ENCODE data around the gene FBXW7. TPM values are rescaled to one million over a fixed set of nuclear protein-coding genes. Genes with fewer than 3 reads are reported as not detected.

Gene FBXW7
- total and polyA plus RNA-seq, 2 donors = 27.2 to 114 TPM

DNA sequence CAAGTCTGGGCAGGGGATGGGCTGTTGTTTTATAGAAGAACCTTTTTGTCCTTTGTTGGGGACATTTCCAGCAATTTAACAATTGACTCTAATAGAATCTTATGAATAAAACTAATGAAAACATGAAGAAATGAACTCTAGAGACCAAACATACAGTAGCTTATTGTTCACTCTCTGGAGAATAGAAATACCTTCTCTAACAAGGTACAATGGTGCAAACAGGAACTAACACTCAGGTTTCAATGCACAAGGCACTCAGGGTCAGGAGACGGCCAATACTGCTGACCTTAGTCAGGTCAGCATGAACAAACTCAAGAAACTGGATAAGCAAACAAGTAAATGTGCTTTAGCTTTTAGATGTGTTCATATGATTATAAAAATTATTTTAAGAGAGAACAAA is 39.6 kb upstream of the FBXW7 start:
- Histone ChIP-seq H3K4me3 (ENCODE audit: low read length in 2 of 2) (no peak overlapping the region), H3K4me1 (ENCODE audit: control insufficient read depth in 2 of 2, insufficient read depth in 2 of 2, low read length in 2 of 2) (no peaks in the 10 kb centered on the region), H3K36me3 (ENCODE audit: control insufficient read depth in 2 of 2, insufficient read depth in 2 of 2, low read length in 1 of 2) (no peaks in the 10 kb centered on the region), H3K27ac (ENCODE audit: low read depth in 1 of 2, low read length in 1 of 2) (no peak overlapping the region), H3K27me3 (ENCODE audit: control insufficient read depth in 2 of 2, insufficient read depth in 1 of 2, low read length in 1 of 2) (no peaks in the 10 kb centered on the region), H3K9me3 (ENCODE audit: control insufficient read depth in 2 of 2, insufficient read depth in 1 of 2, low read length in 1 of 2) (no peaks in the 10 kb centered on the region)
- WGBS = 97% methylated on average over 1 of the region's 1 CpG
- DNase-seq (ENCODE audit: low read depth in 6 of 9, low spot score in 9 of 9) = no peak

DNA sequence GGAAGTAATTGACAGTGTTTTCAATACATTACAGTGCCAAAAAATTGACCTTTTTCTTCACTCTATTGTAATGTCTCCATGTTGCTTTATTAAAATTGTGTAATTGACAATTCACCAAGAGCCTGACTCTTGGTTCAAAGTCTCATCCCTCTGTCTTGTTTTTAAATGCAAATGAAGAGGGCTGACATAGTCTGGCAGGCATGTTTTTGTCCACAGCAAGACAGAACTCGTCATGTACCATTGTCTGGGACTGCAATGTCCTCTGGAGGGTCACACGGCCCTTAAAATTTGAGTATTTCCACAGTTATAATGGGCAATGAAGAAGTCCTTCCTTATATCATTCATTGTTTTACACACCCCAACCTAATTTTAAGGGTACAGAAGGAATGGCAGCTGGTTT is 38.0 kb upstream of the FBXW7 start:
- Histone ChIP-seq H3K36me3 (ENCODE audit: control insufficient read depth in 2 of 2, insufficient read depth in 2 of 2, low read length in 1 of 2) (no peaks in the 10 kb centered on the region), H3K4me3 (ENCODE audit: low read length in 2 of 2) (no peak overlapping the region), H3K4me1 (ENCODE audit: control insufficient read depth in 2 of 2, insufficient read depth in 2 of 2, low read length in 2 of 2) (no peaks in the 10 kb centered on the region), H3K27me3 (ENCODE audit: control insufficient read depth in 2 of 2, insufficient read depth in 1 of 2, low read length in 1 of 2) (no peaks in the 10 kb centered on the region), H3K27ac (ENCODE audit: low read depth in 1 of 2, low read length in 1 of 2) (no peak overlapping the region), H3K9me3 (ENCODE audit: control insufficient read depth in 2 of 2, insufficient read depth in 1 of 2, low read length in 1 of 2) (no peaks in the 10 kb centered on the region)
- DNase-seq (ENCODE audit: low read depth in 6 of 9, low spot score in 9 of 9) = no peak
- 98% methylated on average over 2 of the region's 2 CpGs for WGBS

DNA sequence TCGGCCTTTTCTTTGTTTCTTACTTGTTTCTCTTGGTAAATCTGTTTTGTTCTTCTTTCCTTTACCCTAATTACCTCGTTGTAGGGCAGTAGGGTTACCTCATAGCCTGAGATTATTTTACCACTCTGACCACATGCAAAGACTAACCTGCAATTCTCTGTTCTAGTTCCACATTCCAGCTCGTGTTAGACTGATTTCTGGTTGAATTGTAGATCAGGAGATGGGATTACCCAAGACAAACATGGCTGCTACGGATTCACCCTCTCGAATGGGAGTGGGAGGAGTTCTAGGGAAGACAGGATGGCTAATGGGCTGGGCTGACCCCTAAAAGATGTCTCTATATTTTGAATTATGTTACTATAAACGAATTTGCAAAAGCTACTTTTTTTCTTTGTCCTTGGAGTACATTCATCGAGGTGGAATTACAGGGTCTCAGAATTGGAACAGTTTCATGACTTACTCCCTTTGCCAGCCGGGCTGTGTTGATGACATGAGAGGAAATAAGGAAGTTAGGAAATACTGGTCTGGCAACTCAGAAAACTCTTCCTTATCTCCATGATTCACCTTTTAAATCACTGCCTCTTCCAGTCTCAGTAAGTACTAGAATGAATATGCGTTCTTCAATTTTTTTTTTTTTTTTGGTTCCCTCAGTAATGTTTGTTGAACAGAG is 36.7 kb upstream of the FBXW7 start:
- H3K9me3 ChIP-seq (ENCODE audit: control insufficient read depth in 2 of 2, insufficient read depth in 1 of 2, low read length in 1 of 2) = no peaks in the 10 kb centered on the region
- no peaks in the 10 kb centered on the region for H3K36me3 ChIP-seq (ENCODE audit: control insufficient read depth in 2 of 2, insufficient read depth in 2 of 2, low read length in 1 of 2)
- H3K27me3 ChIP-seq (ENCODE audit: control insufficient read depth in 2 of 2, insufficient read depth in 1 of 2, low read length in 1 of 2) = no peaks in the 10 kb centered on the region
- H3K4me1 ChIP-seq (ENCODE audit: control insufficient read depth in 2 of 2, insufficient read depth in 2 of 2, low read length in 2 of 2) = no peaks in the 10 kb centered on the region
- no peak for DNase-seq (ENCODE audit: low read depth in 6 of 9, low spot score in 9 of 9)
- no peak overlapping the region for H3K4me3 ChIP-seq (ENCODE audit: low read length in 2 of 2)
- 81% methylated on average over 9 of the region's 9 CpGs for WGBS
- H3K27ac ChIP-seq (ENCODE audit: low read depth in 1 of 2, low read length in 1 of 2) = no peak overlapping the region

DNA sequence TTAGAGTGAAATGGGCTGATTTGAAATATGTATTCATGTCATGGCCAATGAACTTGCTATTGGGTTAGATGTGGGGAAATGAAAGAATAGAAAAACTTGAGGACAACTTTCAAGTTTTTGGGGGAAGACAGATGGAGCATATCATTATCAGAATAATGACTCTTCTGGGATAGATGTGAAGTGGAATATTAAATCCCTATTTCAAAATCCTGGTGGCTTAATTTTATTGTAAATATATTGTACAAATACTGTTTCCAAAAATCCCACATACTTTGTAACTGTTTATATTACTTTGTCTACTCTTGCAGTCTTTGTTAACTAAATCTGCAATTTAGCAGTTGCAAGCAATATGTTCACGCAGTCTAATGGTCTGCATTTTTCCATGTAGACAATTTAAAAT is 35.9 kb upstream of the FBXW7 start:
- Histone ChIP-seq H3K4me3 (ENCODE audit: low read length in 2 of 2) (no peak overlapping the region), H3K4me1 (ENCODE audit: control insufficient read depth in 2 of 2, insufficient read depth in 2 of 2, low read length in 2 of 2) (no peaks in the 10 kb centered on the region), H3K36me3 (ENCODE audit: control insufficient read depth in 2 of 2, insufficient read depth in 2 of 2, low read length in 1 of 2) (no peaks in the 10 kb centered on the region), H3K27me3 (ENCODE audit: control insufficient read depth in 2 of 2, insufficient read depth in 1 of 2, low read length in 1 of 2) (no peaks in the 10 kb centered on the region), H3K27ac (ENCODE audit: low read depth in 1 of 2, low read length in 1 of 2) (no peak overlapping the region), H3K9me3 (ENCODE audit: control insufficient read depth in 2 of 2, insufficient read depth in 1 of 2, low read length in 1 of 2) (no peaks in the 10 kb centered on the region)
- 100% methylated on average over 1 of the region's 1 CpG for WGBS
- no peak for DNase-seq (ENCODE audit: low read depth in 6 of 9, low spot score in 9 of 9)

DNA sequence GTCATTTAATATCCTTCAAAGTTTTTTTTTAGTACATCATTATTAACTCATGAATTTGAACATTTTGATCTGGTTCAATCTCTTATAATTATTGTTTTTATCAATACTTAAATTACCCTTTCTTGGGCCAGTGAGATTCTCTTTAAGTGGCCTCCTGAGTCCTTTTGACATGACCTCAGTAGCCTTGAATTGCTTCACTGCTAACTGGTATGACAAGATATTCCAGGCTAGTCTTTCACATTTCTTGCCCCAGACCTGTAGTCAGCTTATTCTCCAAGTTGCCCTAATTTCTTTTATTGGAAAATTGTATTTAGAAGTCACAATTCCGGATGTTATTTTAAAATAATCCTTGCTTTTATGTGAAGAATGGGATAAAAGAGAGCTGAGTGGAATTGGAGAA is 35.4 kb upstream of the FBXW7 start:
- Histone ChIP-seq H3K27ac (ENCODE audit: low read depth in 1 of 2, low read length in 1 of 2) (no peak overlapping the region), H3K4me3 (ENCODE audit: low read length in 2 of 2) (no peak overlapping the region), H3K36me3 (ENCODE audit: control insufficient read depth in 2 of 2, insufficient read depth in 2 of 2, low read length in 1 of 2) (no peaks in the 10 kb centered on the region), H3K27me3 (ENCODE audit: control insufficient read depth in 2 of 2, insufficient read depth in 1 of 2, low read length in 1 of 2) (no peaks in the 10 kb centered on the region), H3K9me3 (ENCODE audit: control insufficient read depth in 2 of 2, insufficient read depth in 1 of 2, low read length in 1 of 2) (no peaks in the 10 kb centered on the region), H3K4me1 (ENCODE audit: control insufficient read depth in 2 of 2, insufficient read depth in 2 of 2, low read length in 2 of 2) (no peaks in the 10 kb centered on the region)
- 97% methylated on average over 1 of the region's 1 CpG for WGBS
- DNase-seq (ENCODE audit: low read depth in 6 of 9, low spot score in 9 of 9) = no peak

DNA sequence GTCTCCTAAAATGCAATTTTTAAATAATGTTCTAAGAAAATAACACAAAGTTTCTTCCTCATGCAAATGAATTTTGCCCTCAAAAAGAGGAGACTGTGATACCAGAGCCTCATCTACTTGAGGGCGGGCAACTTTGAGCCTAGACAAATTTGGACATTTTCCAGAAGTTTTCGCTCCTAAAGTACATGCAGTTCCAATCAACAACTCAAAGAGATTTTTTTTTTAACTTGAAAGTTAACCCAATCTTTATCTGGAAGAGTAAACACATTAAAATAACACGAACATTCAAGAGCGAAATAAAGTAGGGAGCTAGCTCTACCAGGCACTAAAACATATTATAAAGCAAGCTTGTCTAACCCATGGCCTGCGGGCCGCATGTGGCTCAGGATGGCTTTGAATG is 29.4 kb upstream of the FBXW7 start:
- WGBS = 97% methylated on average over 6 of the region's 6 CpGs
- Histone ChIP-seq H3K4me3 (ENCODE audit: low read length in 2 of 2) (no peak overlapping the region), H3K4me1 (ENCODE audit: control insufficient read depth in 2 of 2, insufficient read depth in 2 of 2, low read length in 2 of 2) (no peaks in the 10 kb centered on the region), H3K27ac (ENCODE audit: low read depth in 1 of 2, low read length in 1 of 2) (no peak overlapping the region), H3K36me3 (ENCODE audit: control insufficient read depth in 2 of 2, insufficient read depth in 2 of 2, low read length in 1 of 2) (no peaks in the 10 kb centered on the region), H3K9me3 (ENCODE audit: control insufficient read depth in 2 of 2, insufficient read depth in 1 of 2, low read length in 1 of 2) (no peaks in the 10 kb centered on the region), H3K27me3 (ENCODE audit: control insufficient read depth in 2 of 2, insufficient read depth in 1 of 2, low read length in 1 of 2) (no peaks in the 10 kb centered on the region)
- DNase-seq (ENCODE audit: low read depth in 6 of 9, low spot score in 9 of 9) = no peak

DNA sequence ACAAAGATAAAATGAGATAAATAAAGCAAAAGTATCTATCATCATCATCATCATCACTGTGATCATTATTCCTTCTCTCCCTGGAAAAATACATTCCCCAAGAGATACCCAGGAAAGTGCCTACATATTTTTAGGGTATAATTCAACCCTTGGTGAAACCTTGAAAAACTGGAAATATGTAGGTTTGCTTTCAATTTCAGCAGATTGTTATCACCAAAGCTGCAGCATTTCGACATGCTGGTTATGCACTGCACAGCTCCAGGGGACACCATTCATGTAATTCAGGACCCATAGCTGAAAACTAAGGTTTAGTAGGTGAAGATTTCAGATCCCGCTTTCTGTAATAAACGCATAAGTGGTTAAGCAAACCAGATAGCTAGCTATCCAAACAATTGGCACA is 28.4 kb upstream of the FBXW7 start:
- WGBS = 93% methylated on average over 3 of the region's 3 CpGs
- Histone ChIP-seq H3K4me3 (ENCODE audit: low read length in 2 of 2) (no peak overlapping the region), H3K36me3 (ENCODE audit: control insufficient read depth in 2 of 2, insufficient read depth in 2 of 2, low read length in 1 of 2) (no peaks in the 10 kb centered on the region), H3K4me1 (ENCODE audit: control insufficient read depth in 2 of 2, insufficient read depth in 2 of 2, low read length in 2 of 2) (no peaks in the 10 kb centered on the region), H3K9me3 (ENCODE audit: control insufficient read depth in 2 of 2, insufficient read depth in 1 of 2, low read length in 1 of 2) (no peaks in the 10 kb centered on the region), H3K27me3 (ENCODE audit: control insufficient read depth in 2 of 2, insufficient read depth in 1 of 2, low read length in 1 of 2) (no peaks in the 10 kb centered on the region), H3K27ac (ENCODE audit: low read depth in 1 of 2, low read length in 1 of 2) (no peak overlapping the region)
- no peak for DNase-seq (ENCODE audit: low read depth in 6 of 9, low spot score in 9 of 9)

DNA sequence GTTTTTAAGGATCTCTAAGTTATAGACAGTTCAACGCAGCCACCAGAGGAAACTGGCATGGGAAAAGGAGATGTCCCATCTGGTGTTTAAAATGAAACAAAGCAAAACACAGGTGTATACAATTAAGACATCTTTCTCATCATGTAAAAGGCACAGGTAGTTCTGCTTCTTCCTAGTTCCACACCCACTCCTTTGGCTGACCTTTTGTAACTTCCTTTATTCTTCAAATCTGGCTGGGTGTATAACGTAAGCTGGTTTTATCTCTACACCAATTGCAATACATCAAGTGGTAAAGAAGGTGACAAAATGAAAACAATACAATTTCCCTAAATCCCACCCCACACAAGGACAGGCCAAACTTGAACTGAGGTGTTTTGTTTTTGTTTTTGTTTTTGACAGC is 27.3 kb upstream of the FBXW7 start:
- WGBS = 91% methylated on average over 2 of the region's 2 CpGs
- no peak overlapping the region for H3K4me3 ChIP-seq (ENCODE audit: low read length in 2 of 2)

DNA sequence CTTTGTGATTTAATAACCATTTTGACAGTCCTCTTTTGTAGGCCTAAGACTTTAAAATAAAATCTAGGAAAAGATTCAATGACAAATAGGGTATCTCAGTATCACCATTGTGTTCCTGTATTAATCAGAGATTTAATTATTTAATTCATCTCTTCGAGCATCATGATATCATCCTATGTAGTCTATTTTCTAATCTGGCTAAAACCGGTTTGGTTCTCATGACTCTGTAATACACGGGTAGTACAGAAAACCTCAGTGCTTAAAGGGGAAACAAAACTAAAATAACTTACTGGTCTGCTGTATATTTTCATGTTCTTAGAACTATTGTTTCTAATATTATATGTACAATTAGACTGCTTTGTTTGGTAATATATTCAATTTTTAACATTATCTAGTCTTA is 23.7 kb upstream of the FBXW7 start:
- no peak overlapping the region for H3K27ac ChIP-seq (ENCODE audit: low read depth in 1 of 2, low read length in 1 of 2)
- no peaks in the 10 kb centered on the region for H3K9me3 ChIP-seq (ENCODE audit: control insufficient read depth in 2 of 2, insufficient read depth in 1 of 2, low read length in 1 of 2)
- DNase-seq (ENCODE audit: low read depth in 6 of 9, low spot score in 9 of 9) = no peak
- H3K4me1 ChIP-seq (ENCODE audit: control insufficient read depth in 2 of 2, insufficient read depth in 2 of 2, low read length in 2 of 2) = peaks cover 0 to 4% of the 10 kb centered on the region in 2 donors
- no peak overlapping the region for H3K4me3 ChIP-seq (ENCODE audit: low read length in 2 of 2)
- H3K36me3 ChIP-seq (ENCODE audit: control insufficient read depth in 2 of 2, insufficient read depth in 2 of 2, low read length in 1 of 2) = no peaks in the 10 kb centered on the region
- H3K27me3 ChIP-seq (ENCODE audit: control insufficient read depth in 2 of 2, insufficient read depth in 1 of 2, low read length in 1 of 2) = no peaks in the 10 kb centered on the region
- WGBS = 91% methylated on average over 3 of the region's 3 CpGs

More for the DNA sequence above, 27.3 kb upstream of the FBXW7 start:
- Histone ChIP-seq H3K27me3 (ENCODE audit: control insufficient read depth in 2 of 2, insufficient read depth in 1 of 2, low read length in 1 of 2) (no peaks in the 10 kb centered on the region), H3K27ac (ENCODE audit: low read depth in 1 of 2, low read length in 1 of 2) (no peak overlapping the region), H3K36me3 (ENCODE audit: control insufficient read depth in 2 of 2, insufficient read depth in 2 of 2, low read length in 1 of 2) (no peaks in the 10 kb centered on the region), H3K4me1 (ENCODE audit: control insufficient read depth in 2 of 2, insufficient read depth in 2 of 2, low read length in 2 of 2) (no peaks in the 10 kb centered on the region), H3K9me3 (ENCODE audit: control insufficient read depth in 2 of 2, insufficient read depth in 1 of 2, low read length in 1 of 2) (no peaks in the 10 kb centered on the region)
- DNase-seq (ENCODE audit: low read depth in 6 of 9, low spot score in 9 of 9) = no peak

DNA sequence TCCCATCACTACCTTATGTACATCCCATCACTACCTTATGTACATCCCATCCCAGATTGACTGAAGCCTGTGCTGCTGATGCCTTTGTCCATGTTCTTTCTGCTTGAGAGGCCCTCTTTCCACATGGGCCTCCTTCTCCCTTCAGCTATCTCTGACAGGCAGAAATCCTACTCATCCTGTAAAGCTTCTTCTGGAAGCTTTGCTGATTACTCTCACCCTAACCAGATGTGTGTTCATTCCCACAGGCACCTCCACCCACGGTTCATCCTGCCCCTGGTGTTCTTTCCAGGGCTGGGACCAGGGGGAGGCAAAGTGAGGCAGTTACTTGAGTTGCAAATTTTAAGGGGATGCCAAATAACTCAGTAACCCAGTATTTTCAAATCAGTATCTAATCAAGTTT is 22.5 kb upstream of the FBXW7 start:
- H3K27ac ChIP-seq (ENCODE audit: low read depth in 1 of 2, low read length in 1 of 2) = no peak overlapping the region
- H3K4me3 ChIP-seq (ENCODE audit: low read length in 2 of 2) = no peak overlapping the region
- H3K27me3 ChIP-seq (ENCODE audit: control insufficient read depth in 2 of 2, insufficient read depth in 1 of 2, low read length in 1 of 2) = no peaks in the 10 kb centered on the region
- H3K4me1 ChIP-seq (ENCODE audit: control insufficient read depth in 2 of 2, insufficient read depth in 2 of 2, low read length in 2 of 2) = peaks cover 3 to 12% of the 10 kb centered on the region in 2 donors
- no peaks in the 10 kb centered on the region for H3K36me3 ChIP-seq (ENCODE audit: control insufficient read depth in 2 of 2, insufficient read depth in 2 of 2, low read length in 1 of 2)
- DNase-seq (ENCODE audit: low read depth in 6 of 9, low spot score in 9 of 9) = no peak
- 93% methylated on average over 1 of the region's 1 CpG for WGBS
- no peaks in the 10 kb centered on the region for H3K9me3 ChIP-seq (ENCODE audit: control insufficient read depth in 2 of 2, insufficient read depth in 1 of 2, low read length in 1 of 2)

All from thymus (tissue), 11 donors.